ENCODE data around the gene UBE2H.

UBE2H gene

DNA sequence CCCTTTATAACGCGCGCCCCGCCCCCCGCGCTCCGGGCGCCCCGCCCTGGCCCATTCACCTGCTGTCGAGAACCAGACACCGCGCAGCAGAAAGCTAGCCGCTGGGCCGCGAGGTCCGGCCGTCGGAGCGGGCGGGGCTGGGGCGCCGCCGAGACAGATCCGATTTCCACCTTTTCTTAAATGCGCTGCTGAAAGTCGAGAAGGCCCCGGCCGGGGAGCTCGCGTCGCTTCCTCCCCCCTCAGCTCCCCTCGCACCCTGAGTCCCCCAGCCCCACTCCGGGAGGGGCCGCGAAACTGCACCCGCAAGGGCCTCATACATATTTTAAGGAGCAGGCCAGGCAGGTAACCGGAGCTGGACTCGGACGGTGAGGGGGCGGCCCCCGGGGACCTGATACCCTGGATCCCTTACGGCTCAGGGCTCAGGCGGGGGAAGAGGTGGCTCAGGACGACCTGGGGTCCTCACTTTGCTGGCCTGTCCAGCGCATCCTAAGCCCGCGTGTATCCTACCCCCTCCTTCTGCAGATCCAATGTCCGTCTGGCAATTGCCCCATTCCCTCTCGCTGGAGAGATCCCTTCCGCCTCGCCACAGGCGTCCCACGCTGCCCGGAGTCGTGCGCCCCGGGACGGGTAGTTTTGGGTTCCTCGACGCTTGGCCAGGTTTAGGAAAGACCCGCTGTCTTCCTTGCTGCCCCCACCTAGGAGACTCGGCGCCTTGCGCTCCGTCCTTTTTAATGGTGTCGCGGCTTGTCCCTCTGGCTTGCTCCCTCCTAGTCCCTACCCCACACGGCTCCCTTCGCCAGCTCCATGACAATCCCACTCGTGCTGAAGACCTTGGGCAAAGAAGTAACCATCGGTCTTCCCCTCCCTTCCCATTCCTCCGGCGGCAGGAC lies 170.6 kb downstream of the UBE2H start:
- H3K4me3 ChIP-seq (ENCODE audit: low read depth, low read length) = no peak overlapping the region
- DNase-seq (ENCODE audit: low read depth) = no peak

DNA sequence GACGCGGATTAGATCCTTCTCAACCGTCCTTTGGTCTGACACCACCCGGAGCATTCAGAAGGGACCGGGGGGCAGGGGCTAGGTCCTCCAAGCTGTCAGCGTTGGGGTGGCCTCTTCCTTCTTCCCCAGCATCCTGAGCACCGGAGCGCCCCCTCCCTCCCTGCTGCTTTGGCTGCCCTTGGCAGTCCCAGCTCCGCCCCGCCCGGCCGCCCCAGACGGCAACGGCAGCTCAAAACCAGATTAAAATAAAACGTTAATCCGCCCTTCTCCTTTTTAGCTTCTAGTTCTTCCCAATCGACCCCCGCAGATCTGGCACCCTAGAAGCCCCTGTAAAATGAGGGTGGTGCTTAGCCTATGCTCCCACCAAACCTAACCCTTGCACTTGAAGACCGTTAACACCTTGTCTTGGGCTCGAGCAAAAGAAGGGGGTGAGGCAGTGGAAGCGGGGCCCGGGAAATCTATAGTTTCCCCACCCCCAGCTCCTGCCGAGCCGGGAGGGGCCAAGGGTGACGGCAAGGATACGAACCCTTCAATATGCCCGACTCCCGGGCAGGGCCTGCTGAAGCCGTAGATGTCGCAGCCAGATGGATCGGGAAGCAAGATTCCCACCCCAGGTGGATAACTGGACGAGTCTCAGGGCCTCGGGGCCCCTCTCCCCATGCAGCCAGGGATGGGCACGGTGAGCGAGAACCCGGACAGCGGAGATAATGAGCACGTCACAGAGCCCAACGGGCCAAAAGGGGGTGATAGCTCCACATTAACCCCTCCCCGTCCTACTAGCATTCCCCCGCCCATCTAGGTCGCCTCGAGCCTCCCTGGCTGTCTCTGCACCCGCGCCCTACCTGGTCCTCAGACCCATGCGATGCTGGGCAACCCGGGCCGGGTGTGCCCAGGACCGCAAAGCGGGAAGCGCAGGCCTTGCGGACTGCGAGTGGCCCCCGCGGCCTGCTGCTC lies 171.5 kb downstream of the UBE2H start:
- DNase-seq (ENCODE audit: low read depth) = no peak
- no peak overlapping the region for H3K4me3 ChIP-seq (ENCODE audit: low read depth, low read length)

Measured in skeletal muscle cell (primary cell).